NCI-H187 (cell line): ENCODE measurements around the gene CAB39L.

ENCODE experiments used
- DNase-seq, 2 experiments: peaks; one replicate each; lab custom pipeline; 2025; lab: John Stamatoyannopoulos, UW

Gene CAB39L

DNA sequence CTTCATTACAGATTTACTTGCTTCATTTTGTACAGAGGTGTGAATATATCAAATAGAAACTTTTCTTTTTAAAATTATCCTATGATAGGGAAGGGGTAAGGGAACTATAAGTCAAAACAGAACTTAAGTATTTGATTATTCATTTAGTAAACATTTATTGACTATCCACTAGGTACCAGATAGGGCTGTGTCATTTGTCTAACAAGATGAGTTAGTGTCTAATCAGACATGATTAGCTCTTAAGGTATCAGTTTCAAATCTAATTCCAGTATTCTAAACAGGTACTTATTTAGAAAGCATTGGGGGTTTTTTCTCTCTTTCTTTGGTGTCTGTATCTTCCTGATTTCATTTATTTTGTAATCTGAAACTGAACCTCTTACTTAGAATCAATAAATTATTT is 164.0 kb downstream of the CAB39L start:
- DNase-seq: no peak

DNA sequence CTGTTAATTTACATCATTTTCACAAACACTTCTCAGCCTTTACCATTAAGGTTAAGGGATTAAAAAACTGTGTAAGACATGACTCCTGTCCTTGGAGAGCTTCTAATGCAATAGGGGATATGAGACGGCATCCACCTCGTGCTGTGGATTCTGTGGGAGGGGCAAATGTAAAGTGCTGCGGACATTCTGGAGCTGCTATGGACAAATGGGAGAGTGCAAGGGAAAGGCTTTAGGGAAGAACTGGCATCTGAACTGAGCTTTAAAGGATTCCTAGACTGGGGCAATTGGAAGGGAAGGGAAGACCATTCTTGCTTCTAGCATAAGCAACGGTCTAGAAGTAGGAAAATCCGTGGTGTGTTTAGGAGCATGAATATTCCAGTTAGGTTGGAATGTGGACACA is 164.8 kb downstream of the CAB39L start:
- DNase-seq: no peak

DNA sequence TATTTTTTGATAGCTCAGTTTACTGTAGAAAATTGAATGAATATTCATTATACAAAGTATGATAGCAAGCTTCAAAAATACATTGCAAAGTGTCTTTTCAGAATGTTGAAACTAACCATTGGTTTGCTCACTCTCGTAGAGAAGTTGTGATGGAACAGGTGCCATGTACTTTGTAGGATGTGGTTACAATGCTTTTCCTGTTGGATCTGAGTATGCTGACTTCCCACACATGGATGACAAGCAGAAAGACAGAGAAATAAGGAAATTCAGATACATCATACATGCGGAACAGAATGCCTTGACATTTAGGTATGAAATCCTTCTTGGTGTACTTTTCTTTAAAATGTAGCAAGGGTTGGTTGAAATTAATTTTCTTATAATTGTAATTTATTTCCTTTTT is 165.7 kb downstream of the CAB39L start:
- DNase-seq: no peak

DNA sequence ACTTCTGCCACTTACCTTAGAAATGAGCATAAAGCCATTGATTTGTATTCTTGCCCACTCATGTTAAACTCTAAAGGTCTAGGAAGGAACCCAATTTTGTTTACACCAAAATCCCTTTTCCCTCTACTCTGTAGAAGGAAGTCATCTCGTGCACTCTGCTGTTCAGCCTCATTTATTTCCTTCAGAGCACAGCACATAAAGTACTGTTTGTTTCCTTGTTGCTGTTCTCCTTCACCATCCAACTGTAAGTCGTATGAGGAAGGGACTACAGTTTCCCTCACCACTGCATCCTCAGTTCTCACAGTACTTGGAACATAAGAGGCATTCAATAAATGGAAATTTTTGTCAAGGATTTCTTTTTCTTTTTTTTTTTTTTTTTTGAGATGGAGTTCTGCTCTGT is 171.6 kb downstream of the CAB39L start:
- DNase-seq: no peak

DNA sequence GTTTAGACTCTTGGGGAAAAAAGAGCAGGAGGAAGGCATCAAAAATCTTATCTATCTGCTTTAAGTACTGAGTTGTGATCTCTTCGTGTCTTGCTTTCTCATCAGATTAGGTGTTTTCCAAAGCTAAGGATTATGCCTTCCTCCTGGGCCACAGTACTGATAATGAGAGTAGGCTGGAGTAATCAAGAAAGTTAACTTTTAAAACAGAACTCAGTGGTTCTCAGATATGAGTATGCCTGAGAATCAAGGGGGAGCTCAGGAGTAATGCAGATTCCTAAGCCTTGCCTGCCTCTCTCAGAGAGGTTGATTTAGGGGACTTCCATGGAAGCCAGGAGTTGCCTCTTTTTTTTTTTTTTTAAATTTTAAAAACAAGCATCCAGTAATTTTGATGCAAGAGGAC is 172.6 kb downstream of the CAB39L start:
- no peak for DNase-seq

DNA sequence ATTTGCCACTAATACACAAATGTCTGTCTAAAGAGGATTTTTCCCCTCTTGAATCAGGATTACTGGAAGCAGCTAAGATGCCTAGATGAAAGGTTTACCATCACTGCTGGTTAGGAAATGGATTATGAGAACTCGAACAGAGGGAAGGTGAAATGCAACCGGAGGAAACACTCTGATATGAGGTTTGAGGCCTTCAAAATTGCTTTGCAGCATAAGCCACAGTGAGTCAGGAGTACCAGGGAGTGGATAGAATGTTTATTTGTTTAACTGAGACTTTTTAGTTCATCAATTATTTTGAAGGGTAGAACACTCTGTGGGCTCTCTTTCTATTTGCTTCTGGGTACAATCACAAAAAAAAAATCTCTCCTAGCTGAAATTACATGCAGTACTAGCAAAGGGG is 178.0 kb downstream of the CAB39L start:
- no peak for DNase-seq

DNA sequence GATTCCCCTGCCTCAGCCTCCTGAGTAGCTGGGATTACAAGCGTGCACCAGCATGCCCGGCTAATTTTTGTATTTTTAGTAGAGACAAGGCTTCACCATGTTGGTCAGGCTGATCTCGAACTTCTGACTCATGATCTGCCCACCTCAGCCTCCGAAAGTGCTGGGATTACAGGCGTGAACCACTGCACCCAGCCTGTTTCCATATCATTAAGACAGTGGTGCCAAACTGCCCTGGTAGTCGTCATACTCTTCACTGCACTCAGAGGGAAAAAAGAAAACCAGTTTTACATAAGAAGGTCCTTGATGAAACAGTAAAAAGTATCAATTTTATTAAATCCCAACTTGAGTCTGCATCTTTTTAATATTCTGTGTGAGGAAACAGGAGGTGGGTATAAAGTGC is 181.2 kb downstream of the CAB39L start:
- no peak for DNase-seq

DNA sequence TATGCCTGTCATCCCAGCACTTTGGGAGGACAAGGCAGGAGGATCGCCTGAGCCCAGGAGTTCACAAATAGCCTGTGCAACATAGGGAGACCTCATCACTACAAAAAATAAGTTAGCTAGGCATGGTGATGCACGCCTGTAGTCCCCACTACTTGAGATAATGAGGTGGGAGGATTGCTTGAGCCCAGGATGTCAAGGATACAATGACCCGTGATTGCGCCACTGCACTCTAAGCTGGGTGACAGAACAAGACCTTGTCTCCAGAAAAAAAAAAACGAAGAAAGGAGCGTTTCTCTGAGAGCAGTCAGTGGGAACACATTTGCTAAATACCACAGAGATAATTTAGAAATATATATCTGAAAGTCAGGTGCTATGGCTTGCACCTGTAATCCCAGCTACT is 184.3 kb downstream of the CAB39L start:
- DNase-seq: no peak
